Measurements from ENCODE around the gene LMO7. TPM values are rescaled to one million over a fixed set of nuclear protein-coding genes. Genes with fewer than 3 reads are reported as not detected.

Gene LMO7
- total and polyA plus RNA-seq, 2 of the 8 experiments (the other 6 are each of a cell fraction or from before 2014, with no cell fraction given), result 8.1 to 28.3 TPM

DNA sequence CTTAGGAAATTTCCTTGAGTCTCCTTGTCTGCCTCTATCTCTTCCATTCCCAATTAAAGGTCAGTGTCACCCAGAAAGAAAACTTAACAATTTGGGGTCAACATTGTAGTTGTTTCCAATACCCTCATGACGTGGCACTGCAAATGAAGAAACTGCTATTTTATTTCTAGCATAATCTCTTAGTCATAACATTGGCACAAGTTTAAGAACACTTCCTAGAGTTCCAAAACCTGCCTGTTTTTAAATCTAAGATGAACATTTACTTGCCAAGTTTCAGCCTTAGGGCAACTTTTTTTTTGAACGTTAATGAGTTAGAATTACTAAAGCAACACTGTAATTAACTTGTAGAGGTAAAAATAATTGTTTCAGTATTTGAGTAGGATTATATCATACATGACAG, 108.0 kb downstream of the LMO7 start:
- no peak overlapping the region for H3K4me3 ChIP-seq (ENCODE audit: extremely low read depth in 1 of 4, insufficient read depth in 2 of 4, low read depth in 3 of 4, low read length in 4 of 4)
- TF ChIP-seq POLR2A (IDR thresholded peaks at IDR 0.05; ENCODE audit: control extremely low read depth in 1 of 2, low read depth in 2 of 2, low read length in 2 of 2), result no peak
- TF ChIP-seq EP300 (IDR thresholded peaks at IDR 0.05; ENCODE audit: borderline replicate concordance in 1 of 2, low read depth in 2 of 2, low read length in 2 of 2), result no peak
- no peak for TF ChIP-seq SP2 (IDR thresholded peaks at IDR 0.05; ENCODE audit: low read length)
- no peak for TF ChIP-seq RFX5 (IDR thresholded peaks at IDR 0.05; ENCODE audit: borderline replicate concordance, low read depth, low read length)
- TF ChIP-seq EZH2 (IDR thresholded peaks at IDR 0.05; ENCODE audit: low read depth, low read length, severe bottlenecking), result no peak
- TF ChIP-seq, protein P1, sequence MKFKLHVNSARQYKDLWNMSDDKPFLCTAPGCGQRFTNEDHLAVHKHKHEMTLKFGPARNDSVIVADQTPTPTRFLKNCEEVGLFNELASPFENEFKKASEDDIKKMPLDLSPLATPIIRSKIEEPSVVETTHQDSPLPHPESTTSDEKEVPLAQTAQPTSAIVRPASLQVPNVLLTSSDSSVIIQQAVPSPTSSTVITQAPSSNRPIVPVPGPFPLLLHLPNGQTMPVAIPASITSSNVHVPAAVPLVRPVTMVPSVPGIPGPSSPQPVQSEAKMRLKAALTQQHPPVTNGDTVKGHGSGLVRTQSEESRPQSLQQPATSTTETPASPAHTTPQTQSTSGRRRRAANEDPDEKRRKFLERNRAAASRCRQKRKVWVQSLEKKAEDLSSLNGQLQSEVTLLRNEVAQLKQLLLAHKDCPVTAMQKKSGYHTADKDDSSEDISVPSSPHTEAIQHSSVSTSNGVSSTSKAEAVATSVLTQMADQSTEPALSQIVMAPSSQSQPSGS (IDR thresholded peaks at IDR 0.05; ENCODE audit: low read length), result no peak
- TF ChIP-seq BACH1 (IDR thresholded peaks at IDR 0.05; ENCODE audit: low read length), result no peak
- TF ChIP-seq RXRA (IDR thresholded peaks at IDR 0.05; ENCODE audit: insufficient read depth, low read depth, low read length), result no peak
- TF ChIP-seq SP4 (IDR thresholded peaks at IDR 0.05; ENCODE audit: low read length), result no peak
- no peak for TF ChIP-seq GABPA (IDR thresholded peaks at IDR 0.05; ENCODE audit: borderline replicate concordance, insufficient read depth, low read length)
- no peak for TF ChIP-seq TBP (IDR thresholded peaks at IDR 0.05; ENCODE audit: low read depth, low read length)
- no peak for TF ChIP-seq TAF1 (IDR thresholded peaks at IDR 0.05; ENCODE audit: low read depth, low read length)
- TF ChIP-seq, protein P2, sequence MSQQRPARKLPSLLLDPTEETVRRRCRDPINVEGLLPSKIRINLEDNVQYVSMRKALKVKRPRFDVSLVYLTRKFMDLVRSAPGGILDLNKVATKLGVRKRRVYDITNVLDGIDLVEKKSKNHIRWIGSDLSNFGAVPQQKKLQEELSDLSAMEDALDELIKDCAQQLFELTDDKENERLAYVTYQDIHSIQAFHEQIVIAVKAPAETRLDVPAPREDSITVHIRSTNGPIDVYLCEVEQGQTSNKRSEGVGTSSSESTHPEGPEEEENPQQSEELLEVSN (IDR thresholded peaks at IDR 0.05), result no peak

More for the DNA sequence above, 108.0 kb downstream of the LMO7 start:
- H3K79me2 ChIP-seq (ENCODE audit: control insufficient read depth in 1 of 2, insufficient read depth in 2 of 2, low read length in 2 of 2), result no peaks in the 10 kb centered on the region
- no peak overlapping the region for H2BK120ac ChIP-seq (replicated peaks; ENCODE audit: low read depth, low read length)
- no peak overlapping the region for H2BK5ac ChIP-seq (ENCODE audit: low read depth, low read length)
- no peak overlapping the region for H2BK15ac ChIP-seq (ENCODE audit: low read length)
- no peaks in the 10 kb centered on the region for H3K27me3 ChIP-seq (replicated peaks in 1 of 4; ENCODE audit: control insufficient read depth in 3 of 4, extremely low read depth in 1 of 4, insufficient read depth in 3 of 4, low read length in 3 of 4)
- H2AFZ ChIP-seq (ENCODE audit: low read length), result no peak overlapping the region
- POLR2A ChIA-PET (ENCODE audit: partially characterized antibody), result no interaction called here
- H3K23me2 ChIP-seq (ENCODE audit: low read depth, low read length), result no peaks in the 10 kb centered on the region
- H3K9me3 ChIP-seq (ENCODE audit: insufficient read depth in 2 of 2, low read depth in 1 of 2, low read length in 1 of 2), result 0 out of 4 replicates have a peak, but pooled peaks cover 0 to 6% of the 10 kb centered on the region in 2 experiments
- CTCF ChIA-PET (ENCODE audit: partially characterized antibody), result no interaction called here
- H2BK12ac ChIP-seq (ENCODE audit: low read depth, low read length), result no peak overlapping the region
- H3K27ac ChIP-seq (ENCODE audit: low read depth, low read length), result no peak overlapping the region
- H3K4me1 ChIP-seq (replicated peaks in 1 of 4; ENCODE audit: control insufficient read depth in 3 of 4, insufficient read depth in 4 of 4, low read length in 3 of 4), result no peaks in the 10 kb centered on the region
- no peak overlapping the region for H3K9ac ChIP-seq (replicated peaks in 1 of 4; ENCODE audit: extremely low read depth in 1 of 4, low read depth in 3 of 4, low read length in 3 of 4)
- no peak overlapping the region for H4K91ac ChIP-seq (replicated peaks; ENCODE audit: insufficient read length, low read length)
- H3K36me3 ChIP-seq (ENCODE audit: control insufficient read depth in 2 of 4, insufficient read depth in 4 of 4, low read length in 3 of 4), result no peaks in the 10 kb centered on the region
- H2BK20ac ChIP-seq (ENCODE audit: low read length), result no peak overlapping the region
- DNase-seq (ENCODE audit: low read depth in 1 of 2, low spot score in 2 of 2) (no peak), FAIRE-seq (no peak)
- H3K56ac ChIP-seq (replicated peaks; ENCODE audit: insufficient read length, low read depth, low read length), result no peak overlapping the region
- no peak overlapping the region for H3K23ac ChIP-seq (ENCODE audit: insufficient read length)
- no peak overlapping the region for H3K14ac ChIP-seq (ENCODE audit: insufficient read length)
- no peak overlapping the region for H2AK5ac ChIP-seq (ENCODE audit: low read depth, low read length)
- no peak overlapping the region for H3K4ac ChIP-seq (replicated peaks; ENCODE audit: insufficient read length, low read depth, low read length)
- H3K4me2 ChIP-seq (ENCODE audit: insufficient read depth in 1 of 2, low read depth in 2 of 2, low read length in 2 of 2), result no peak overlapping the region
- no peak overlapping the region for H4K8ac ChIP-seq (ENCODE audit: extremely low read depth, insufficient read depth, low read length)
- no peaks in the 10 kb centered on the region for H4K20me1 ChIP-seq (replicated peaks in 1 of 2; ENCODE audit: control insufficient read depth in 1 of 2, insufficient read depth in 2 of 2, low read length in 2 of 2)
- no peaks in the 10 kb centered on the region for H3K79me1 ChIP-seq (ENCODE audit: low read depth, low read length)
- H4K5ac ChIP-seq (ENCODE audit: insufficient read length, low read depth, low read length), result no peak overlapping the region
- WGBS, 2 experiments (ENCODE audit: extremely low coverage in 1 of 2, insufficient coverage in 1 of 2, insufficient read length in 1 of 2, insufficient replicate concordance in 2 of 2, low coverage in 1 of 2, low lambda C conversion rate in 2 of 2, missing lambda C conversion rate in 1 of 2), result 89% methylated on average over 2 of the region's 2 CpGs; no CpG with 5 or more reads in 1 of the 2 experiments
- no peak overlapping the region for H3K18ac ChIP-seq (ENCODE audit: extremely low read depth, low read length)
